Measurements from ENCODE around the gene MCC.

MCC gene

DNA sequence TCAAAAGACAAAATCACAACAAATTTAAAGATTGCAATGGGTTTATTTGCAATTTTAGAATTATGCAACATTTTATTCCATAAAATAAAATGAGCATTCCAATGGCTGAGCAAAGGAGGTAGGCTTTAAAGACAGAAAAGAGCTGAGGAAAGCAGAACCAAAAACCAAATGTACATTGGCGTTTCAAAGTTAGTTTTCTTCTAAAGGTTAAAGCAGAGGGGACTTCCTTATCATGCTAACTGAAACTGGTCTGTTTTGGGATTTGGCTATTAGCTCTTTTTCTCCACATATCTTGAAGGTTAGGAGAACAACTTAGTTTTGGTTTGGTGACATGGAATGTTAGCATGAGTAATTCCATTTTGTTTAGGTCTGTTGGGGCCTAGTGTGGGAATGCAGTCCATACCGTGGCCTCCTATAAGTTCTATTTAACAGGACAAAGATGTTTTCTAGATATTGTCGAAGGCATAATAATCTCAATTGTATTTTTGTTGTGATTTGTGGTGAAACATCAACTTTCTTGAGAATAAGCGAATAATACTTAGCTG lies 491.4 kb downstream of the MCC start:
- Histone ChIP-seq H3K4me1 (ENCODE audit: insufficient read depth, insufficient read length) (no peaks in the 10 kb centered on the region), H3K9ac (ENCODE audit: insufficient read length, low read depth) (no peak overlapping the region), H3K36me3 (ENCODE audit: insufficient read depth, insufficient read length, low read length) (peaks cover 46% of the 10 kb centered on the region), H3K9me3 (ENCODE audit: insufficient read depth, low read length) (no peaks in the 10 kb centered on the region), H3K4me3 (ENCODE audit: insufficient read length, low read depth) (no peak overlapping the region), H3K27me3 (ENCODE audit: insufficient read depth, insufficient read length) (no peaks in the 10 kb centered on the region)
- DNase-seq (ENCODE audit: low read depth, low spot score), result no peak
- no peak for TF ChIP-seq YY1 (IDR thresholded peaks at IDR 0.05; ENCODE audit: insufficient read depth, insufficient read length)

GRCh38 chr5:112995764-112996618 lies 492.3 kb downstream of the MCC start:
- Histone ChIP-seq H3K9ac (ENCODE audit: insufficient read length, low read depth) (no peak overlapping the region), H3K27me3 (ENCODE audit: insufficient read depth, insufficient read length) (no peaks in the 10 kb centered on the region), H3K4me3 (ENCODE audit: insufficient read length, low read depth) (no peak overlapping the region), H3K36me3 (ENCODE audit: insufficient read depth, insufficient read length, low read length) (peaks cover 37% of the 10 kb centered on the region), H3K9me3 (ENCODE audit: insufficient read depth, low read length) (no peaks in the 10 kb centered on the region), H3K4me1 (ENCODE audit: insufficient read depth, insufficient read length) (no peaks in the 10 kb centered on the region)
- no peak for TF ChIP-seq YY1 (IDR thresholded peaks at IDR 0.05; ENCODE audit: insufficient read depth, insufficient read length)
- no peak for TF ChIP-seq ZNF274 (IDR thresholded peaks at IDR 0.05; ENCODE audit: low read depth, low read length)
- no peak for TF ChIP-seq SUZ12 (IDR thresholded peaks at IDR 0.05; ENCODE audit: extremely low read depth, insufficient read depth, insufficient read length)
- no peak for DNase-seq (ENCODE audit: low read depth, low spot score)

GRCh38 chr5:112986224-112986623 lies 502.0 kb downstream of the MCC start:
- Histone ChIP-seq H3K9ac (ENCODE audit: insufficient read length, low read depth) (no peak overlapping the region), H3K4me3 (ENCODE audit: insufficient read length, low read depth) (no peak overlapping the region), H3K27me3 (ENCODE audit: insufficient read depth, insufficient read length) (no peaks in the 10 kb centered on the region), H3K9me3 (ENCODE audit: insufficient read depth, low read length) (no peaks in the 10 kb centered on the region), H3K36me3 (ENCODE audit: insufficient read depth, insufficient read length, low read length) (peaks cover 34% of the 10 kb centered on the region), H3K4me1 (ENCODE audit: insufficient read depth, insufficient read length) (no peaks in the 10 kb centered on the region)
- no peak for DNase-seq (ENCODE audit: low read depth, low spot score)
- TF ChIP-seq ZNF274 (IDR thresholded peaks at IDR 0.05; ENCODE audit: low read depth, low read length) (no peak), YY1 (IDR thresholded peaks at IDR 0.05; ENCODE audit: insufficient read depth, insufficient read length) (no peak), SUZ12 (IDR thresholded peaks at IDR 0.05; ENCODE audit: extremely low read depth, insufficient read depth, insufficient read length) (no peak)

- TF ChIP-seq YY1 (IDR thresholded peaks at IDR 0.05; ENCODE audit: insufficient read depth, insufficient read length) (no peak), ZNF274 (IDR thresholded peaks at IDR 0.05; ENCODE audit: low read depth, low read length) (no peak), SUZ12 (IDR thresholded peaks at IDR 0.05; ENCODE audit: extremely low read depth, insufficient read depth, insufficient read length) (no peak)
- Histone ChIP-seq H3K4me1 (ENCODE audit: insufficient read depth, insufficient read length) (no peaks in the 10 kb centered on the region), H3K27me3 (ENCODE audit: insufficient read depth, insufficient read length) (no peaks in the 10 kb centered on the region), H3K36me3 (ENCODE audit: insufficient read depth, insufficient read length, low read length) (peaks cover 26% of the 10 kb centered on the region), H3K4me3 (ENCODE audit: insufficient read length, low read depth) (no peak overlapping the region), H3K9me3 (ENCODE audit: insufficient read depth, low read length) (no peaks in the 10 kb centered on the region), H3K9ac (ENCODE audit: insufficient read length, low read depth) (no peak overlapping the region)
- no peak for DNase-seq (ENCODE audit: low read depth, low spot score)
Observed at GRCh38 chr5:112983363-112983762, 504.9 kb downstream of the MCC start.

DNA sequence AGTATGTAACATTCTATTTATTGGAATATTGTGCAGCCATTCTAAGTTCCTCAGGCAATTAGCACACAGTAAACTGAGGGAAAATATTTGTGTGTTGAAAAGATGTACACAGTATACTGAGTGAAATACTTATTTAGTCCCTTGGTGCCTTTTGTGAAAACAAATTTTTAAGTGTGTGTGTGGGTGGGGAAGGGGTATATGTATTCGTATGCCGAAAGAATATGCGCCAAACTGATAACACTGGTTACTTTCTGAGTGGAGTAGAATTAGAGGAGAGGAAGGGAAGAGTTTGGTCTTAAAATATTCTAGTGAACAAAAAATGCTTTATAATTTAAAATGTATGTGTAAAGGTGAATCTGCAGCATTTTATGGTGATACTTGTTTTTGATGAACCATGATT lies 508.5 kb downstream of the MCC start:
- H3K9me3 ChIP-seq (ENCODE audit: insufficient read depth, low read length), result no peaks in the 10 kb centered on the region
- DNase-seq (ENCODE audit: low read depth, low spot score), result no peak
- TF ChIP-seq ZNF274 (IDR thresholded peaks at IDR 0.05; ENCODE audit: low read depth, low read length), result no peak
- TF ChIP-seq SUZ12 (IDR thresholded peaks at IDR 0.05; ENCODE audit: extremely low read depth, insufficient read depth, insufficient read length), result no peak
- TF ChIP-seq YY1 (IDR thresholded peaks at IDR 0.05; ENCODE audit: insufficient read depth, insufficient read length), result no peak

GRCh38 chr5:112978836-112979235 lies 509.4 kb downstream of the MCC start:
- no peak for TF ChIP-seq SUZ12 (IDR thresholded peaks at IDR 0.05; ENCODE audit: extremely low read depth, insufficient read depth, insufficient read length)
- TF ChIP-seq ZNF274 (IDR thresholded peaks at IDR 0.05; ENCODE audit: low read depth, low read length), result no peak
- no peak for TF ChIP-seq YY1 (IDR thresholded peaks at IDR 0.05; ENCODE audit: insufficient read depth, insufficient read length)
- no peak for DNase-seq (ENCODE audit: low read depth, low spot score)

More for the DNA sequence above, 508.5 kb downstream of the MCC start:
- no peaks in the 10 kb centered on the region for H3K4me1 ChIP-seq (ENCODE audit: insufficient read depth, insufficient read length)
- H3K27me3 ChIP-seq (ENCODE audit: insufficient read depth, insufficient read length), result no peaks in the 10 kb centered on the region
- no peak overlapping the region for H3K4me3 ChIP-seq (ENCODE audit: insufficient read length, low read depth)
- H3K9ac ChIP-seq (ENCODE audit: insufficient read length, low read depth), result no peak overlapping the region
- peaks cover 14% of the 10 kb centered on the region for H3K36me3 ChIP-seq (ENCODE audit: insufficient read depth, insufficient read length, low read length)

DNA sequence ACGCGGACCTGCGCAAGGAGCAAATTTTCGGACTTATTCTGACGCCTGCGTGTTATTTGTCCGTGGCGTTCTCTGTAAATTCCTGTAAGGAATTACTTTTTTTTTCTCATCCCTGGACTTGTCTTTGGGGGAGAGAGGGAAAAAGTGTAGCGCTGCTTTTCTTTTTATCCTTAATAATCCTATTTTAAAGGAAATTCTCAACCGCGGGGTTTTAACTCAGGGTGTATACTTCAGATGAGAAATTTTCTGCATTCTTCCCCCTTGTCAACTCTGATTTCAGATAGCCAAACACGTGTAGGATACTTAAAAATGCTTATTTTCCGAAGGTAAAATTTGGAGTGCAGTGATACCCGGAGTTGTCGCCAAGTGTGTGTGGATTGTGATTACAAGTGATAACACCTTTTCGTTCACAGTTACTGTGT lies 510.8 kb downstream of the MCC start:
- Histone ChIP-seq H3K4me1 (ENCODE audit: insufficient read depth, insufficient read length) (no peaks in the 10 kb centered on the region), H3K4me3 (ENCODE audit: insufficient read length, low read depth) (peak overlapping the region; percentile 85), H3K9me3 (ENCODE audit: insufficient read depth, low read length) (no peaks in the 10 kb centered on the region), H3K27me3 (ENCODE audit: insufficient read depth, insufficient read length) (no peaks in the 10 kb centered on the region), H3K9ac (ENCODE audit: insufficient read length, low read depth) (peak overlapping the region; percentile 95), H3K36me3 (ENCODE audit: insufficient read depth, insufficient read length, low read length) (peaks cover 4% of the 10 kb centered on the region)
- no peak for DNase-seq (ENCODE audit: low read depth, low spot score)
- TF ChIP-seq ZNF274 (IDR thresholded peaks at IDR 0.05; ENCODE audit: low read depth, low read length) (no peak), YY1 (IDR thresholded peaks at IDR 0.05; ENCODE audit: insufficient read depth, insufficient read length) (no peak), SUZ12 (IDR thresholded peaks at IDR 0.05; ENCODE audit: extremely low read depth, insufficient read depth, insufficient read length) (no peak)

More at GRCh38 chr5:112978836-112979235, 509.4 kb downstream of the MCC start:
- H3K4me3 ChIP-seq (ENCODE audit: insufficient read length, low read depth), result no peak overlapping the region
- no peaks in the 10 kb centered on the region for H3K4me1 ChIP-seq (ENCODE audit: insufficient read depth, insufficient read length)
- no peaks in the 10 kb centered on the region for H3K27me3 ChIP-seq (ENCODE audit: insufficient read depth, insufficient read length)
- H3K9me3 ChIP-seq (ENCODE audit: insufficient read depth, low read length), result no peaks in the 10 kb centered on the region
- H3K36me3 ChIP-seq (ENCODE audit: insufficient read depth, insufficient read length, low read length), result peaks cover 8% of the 10 kb centered on the region
- H3K9ac ChIP-seq (ENCODE audit: insufficient read length, low read depth), result no peak overlapping the region
